Immature natural killer cell (primary cell): ENCODE data around the gene TMEM165. TPM values are rescaled to one million over a fixed set of nuclear protein-coding genes. Genes with fewer than 3 reads are reported as not detected.
"Not testable (repeated sequence)": the region's sequence is repeated elsewhere in the genome, so short reads cannot be mapped to it uniquely, and the experiment has no call there.

Experiments
- DNase-seq, 3 donors: peaks; one replicate each; pipeline ENCODE4 v3.0.0; 2022; ENCODE audit warnings: mixed read lengths in 1 of 3
- H3K27ac Mint-ChIP-seq, 6 donors: one replicate each; pipeline ENCODE4 v1.8.0; 2020; ENCODE audit warnings: mixed read lengths in 6 of 6, mild to moderate bottlenecking in 5 of 6, inconsistent platforms in 4 of 6, moderate library complexity in 3 of 6
- H3K27me3 Mint-ChIP-seq, 3 donors: one replicate each; pipeline ENCODE4 v1.8.0; 2020 to 2021; ENCODE audit warnings: low read depth in 3 of 3, mild to moderate bottlenecking in 3 of 3, mixed read lengths in 3 of 3, moderate library complexity in 3 of 3, inconsistent platforms in 1 of 3
- H3K36me3 Mint-ChIP-seq, 3 donors: one replicate each; pipeline ENCODE4 v1.8.0; 2020; ENCODE audit warnings: mixed read lengths in 3 of 3, inconsistent platforms in 2 of 3, mild to moderate bottlenecking in 2 of 3
- H3K4me1 Mint-ChIP-seq, 2 donors: one replicate each; pipeline ENCODE4 v1.8.0; 2020; ENCODE audit warnings: inconsistent platforms in 2 of 2, mild to moderate bottlenecking in 2 of 2, mixed read lengths in 2 of 2, moderate library complexity in 1 of 2
- H3K4me3 Mint-ChIP-seq, 5 donors: one replicate each; pipeline ENCODE4 v1.8.0; 2020; ENCODE audit warnings: mild to moderate bottlenecking in 5 of 5, mixed read lengths in 5 of 5, inconsistent platforms in 3 of 5, moderate library complexity in 3 of 5
- H3K9me3 Mint-ChIP-seq, 6 donors: one replicate each; pipeline ENCODE4 v1.8.0; 2020; ENCODE audit warnings: mild to moderate bottlenecking in 6 of 6, mixed read lengths in 6 of 6, inconsistent platforms in 4 of 6, moderate library complexity in 3 of 6
- polyA plus RNA-seq, 3 donors: library from polyadenylated mRNA; unstranded; fragments of 300-500 nt; fragmentation: Illumina TruSeq; gene quantifications; one replicate each; pipeline ENCODE4 v1.2.3, GENCODE V29; 2021

The TMEM165 gene
- polyA plus RNA-seq, 3 donors from 2014 or later: 44.2 to 50.4 (median 44.8) TPM

- Mint-ChIP-seq H3K4me3 (no peak overlapping the region), H3K4me1 (peaks cover 0 to 7% of the 10 kb centered on the region in 2 donors), H3K36me3 (peaks cover 4 to 13% (median 11%) of the 10 kb centered on the region in 3 donors), H3K9me3 (no peaks in the 10 kb centered on the region), H3K27me3 (peaks cover 0 to 2% (median 0%) of the 10 kb centered on the region in 3 donors), H3K27ac (no peak overlapping the region)
- no peak for DNase-seq
Measured at GRCh38 chr4:55358246-55358645, 37.5 kb upstream of the TMEM165 start.

- H3K27ac Mint-ChIP-seq: no peak overlapping the region
- H3K9me3 Mint-ChIP-seq: no peaks in the 10 kb centered on the region
Measured at GRCh38 chr4:55358668-55359067, 37.1 kb upstream of the TMEM165 start.

GRCh38 chr4:55359397-55359916, 36.3 kb upstream of the TMEM165 start:
- Mint-ChIP-seq H3K27ac (no peak overlapping the region), H3K4me3 (no peak overlapping the region), H3K36me3 (peaks cover 2 to 6% (median 4%) of the 10 kb centered on the region in 3 donors), H3K4me1 (peaks cover 0 to 7% of the 10 kb centered on the region in 2 donors), H3K27me3 (peaks cover 0 to 2% (median 0%) of the 10 kb centered on the region in 3 donors), H3K9me3 (no peaks in the 10 kb centered on the region)
- DNase-seq: no peak

More at GRCh38 chr4:55358668-55359067, 37.1 kb upstream of the TMEM165 start:
- H3K36me3 Mint-ChIP-seq: peaks cover 4 to 10% (median 8%) of the 10 kb centered on the region in 3 donors
- H3K27me3 Mint-ChIP-seq: peaks cover 0 to 2% (median 0%) of the 10 kb centered on the region in 3 donors
- H3K4me3 Mint-ChIP-seq: no peak overlapping the region
- DNase-seq: no peak
- H3K4me1 Mint-ChIP-seq: peaks cover 0 to 7% of the 10 kb centered on the region in 2 donors

- not testable (repeated sequence) for DNase-seq, H3K27ac Mint-ChIP-seq, H3K27me3 Mint-ChIP-seq, H3K4me3 Mint-ChIP-seq, H3K36me3 Mint-ChIP-seq, H3K4me1 Mint-ChIP-seq, H3K9me3 Mint-ChIP-seq
Measured at GRCh38 chr4:55362938-55363337, 32.8 kb upstream of the TMEM165 start.

DNA sequence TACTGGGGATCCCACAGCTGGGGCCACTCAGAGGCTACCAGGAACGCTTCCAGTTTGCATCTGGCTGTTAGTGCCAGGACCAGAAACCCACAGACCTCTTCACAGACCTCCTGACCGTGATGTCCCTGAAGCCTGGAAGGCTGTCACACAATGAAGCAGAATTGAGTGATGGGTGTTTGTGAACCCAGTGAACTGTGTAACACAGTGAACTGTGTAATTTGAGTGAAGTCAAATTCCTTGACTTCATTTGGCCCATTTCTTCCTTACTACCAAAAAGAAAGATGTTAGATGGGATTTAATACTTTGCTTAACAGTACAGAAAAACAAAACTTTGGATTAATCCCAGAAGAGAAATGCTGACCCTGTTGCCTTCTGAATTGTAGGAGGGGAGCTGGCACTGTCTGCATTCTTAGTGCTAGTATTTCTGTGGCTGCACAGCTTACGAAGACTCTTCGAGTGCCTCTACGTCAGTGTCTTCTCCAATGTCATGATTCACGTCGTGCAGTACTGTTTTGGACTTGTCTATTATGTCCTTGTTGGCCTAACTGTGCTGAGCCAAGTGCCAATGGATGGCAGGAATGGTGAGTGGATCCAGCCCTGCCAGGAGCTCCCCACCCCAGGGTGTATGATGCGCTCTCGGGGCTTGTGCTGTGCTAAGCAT, 31.9 kb upstream of the TMEM165 start:
- Mint-ChIP-seq H3K4me1 (peaks cover 0 to 1% of the 10 kb centered on the region in 2 donors), H3K27ac (no peak overlapping the region), H3K27me3 (peaks cover 0 to 2% (median 0%) of the 10 kb centered on the region in 3 donors), H3K36me3 (peaks cover 0 to 9% (median 4%) of the 10 kb centered on the region in 3 donors), H3K4me3 (no peak overlapping the region), H3K9me3 (no peaks in the 10 kb centered on the region)
- DNase-seq: no peak

DNA sequence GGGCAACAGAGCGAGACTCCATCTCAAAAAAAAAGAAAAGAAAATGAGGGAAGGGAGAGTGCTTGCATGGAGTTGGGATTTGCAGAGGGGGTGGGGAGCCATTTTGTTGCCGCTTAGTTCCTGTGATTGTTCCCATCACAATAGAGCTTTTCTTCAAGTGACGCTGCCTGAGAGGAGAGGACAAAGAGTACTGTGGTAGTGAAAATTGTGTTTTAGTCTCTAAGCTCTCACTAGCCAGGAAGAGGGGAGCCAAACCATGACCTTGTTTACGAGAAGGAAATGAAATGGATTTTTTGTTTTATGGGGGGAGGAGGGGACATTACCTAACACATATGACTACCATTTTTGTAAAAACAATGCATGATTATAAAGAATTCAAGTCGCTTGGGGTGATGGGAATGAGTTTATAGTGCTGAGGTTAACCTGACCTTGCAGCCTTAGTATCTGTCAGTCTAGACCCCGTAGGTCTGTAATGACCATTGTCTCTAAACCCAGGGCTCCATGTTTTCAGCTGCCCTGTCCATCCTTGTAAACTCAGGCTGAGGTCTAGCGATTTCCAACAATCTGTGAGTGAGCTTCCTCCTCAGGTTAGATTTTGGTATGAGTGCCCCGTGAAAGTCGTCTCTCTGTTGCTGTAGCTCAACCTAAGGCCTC, 30.9 kb upstream of the TMEM165 start:
- Mint-ChIP-seq H3K4me3 (no peak overlapping the region), H3K4me1 (no peaks in the 10 kb centered on the region), H3K27me3 (peaks cover 0 to 2% (median 0%) of the 10 kb centered on the region in 3 donors)

DNA sequence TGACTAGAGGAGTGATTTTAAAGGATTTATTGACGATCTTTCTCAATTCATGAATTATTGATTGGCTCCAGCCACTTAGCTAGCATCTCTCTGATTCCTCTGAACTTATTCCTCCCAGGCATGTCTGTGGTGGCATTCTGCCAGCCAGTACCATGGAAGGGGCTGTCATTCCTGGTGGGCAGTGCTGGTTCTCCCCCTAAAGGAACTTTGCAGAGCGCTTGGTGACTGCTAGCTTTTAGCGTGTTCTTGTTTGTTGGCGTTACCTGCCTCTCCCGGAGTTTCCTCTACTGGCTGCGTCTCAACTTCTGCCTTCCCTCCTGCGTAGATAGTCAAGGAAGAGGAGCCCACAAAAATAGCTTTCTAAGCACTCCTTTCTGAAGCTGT, 30.4 kb upstream of the TMEM165 start:
- Mint-ChIP-seq H3K36me3 (peaks cover 0 to 21% (median 4%) of the 10 kb centered on the region in 3 donors), H3K4me3 (no peak overlapping the region), H3K9me3 (no peaks in the 10 kb centered on the region), H3K27me3 (peaks cover 0 to 2% (median 0%) of the 10 kb centered on the region in 3 donors), H3K4me1 (no peaks in the 10 kb centered on the region), H3K27ac (no peak overlapping the region)
- DNase-seq: no peak

More for the DNA sequence above, 30.9 kb upstream of the TMEM165 start:
- no peak for DNase-seq
- peaks cover 0 to 16% (median 4%) of the 10 kb centered on the region in 3 donors for H3K36me3 Mint-ChIP-seq
- H3K9me3 Mint-ChIP-seq: no peaks in the 10 kb centered on the region
- no peak overlapping the region for H3K27ac Mint-ChIP-seq

GRCh38 chr4:55366621-55367020, 29.1 kb upstream of the TMEM165 start:
- H3K36me3 Mint-ChIP-seq: peaks cover 0 to 21% (median 4%) of the 10 kb centered on the region in 3 donors
- no peak overlapping the region for H3K4me3 Mint-ChIP-seq
- H3K27me3 Mint-ChIP-seq: peaks cover 0 to 2% (median 0%) of the 10 kb centered on the region in 3 donors
- H3K27ac Mint-ChIP-seq: no peak overlapping the region
- no peaks in the 10 kb centered on the region for H3K4me1 Mint-ChIP-seq
- H3K9me3 Mint-ChIP-seq: no peaks in the 10 kb centered on the region
- no peak for DNase-seq

DNA sequence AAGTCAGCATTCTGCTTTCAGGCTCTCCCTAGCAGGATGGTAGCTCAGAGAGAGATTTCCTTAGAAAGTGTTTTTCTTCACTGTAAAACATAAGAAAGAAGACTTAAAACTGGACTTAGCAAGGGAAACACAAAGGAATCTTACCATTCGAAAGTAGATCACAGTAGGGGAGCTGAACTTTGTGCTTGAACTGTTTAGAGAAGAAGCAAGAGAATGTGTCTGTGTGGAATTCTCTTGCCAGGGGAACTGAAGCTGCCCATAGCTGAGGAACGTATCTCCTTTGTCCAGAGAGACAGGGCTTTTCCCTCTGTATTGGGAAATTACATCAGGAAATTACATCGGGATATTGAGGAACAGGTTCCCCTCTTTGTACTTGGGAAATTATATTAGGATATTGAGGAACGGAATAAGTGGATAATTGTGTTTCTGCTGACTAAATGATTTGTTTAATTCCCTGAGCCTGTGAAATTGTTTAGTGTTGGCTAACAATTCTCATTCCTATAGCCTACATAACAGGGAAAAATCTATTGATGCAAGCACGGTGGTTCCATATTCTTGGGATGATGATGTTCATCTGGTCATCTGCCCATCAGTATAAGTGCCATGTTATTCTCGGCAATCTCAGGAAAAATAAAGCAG, 28.6 kb upstream of the TMEM165 start:
- H3K36me3 Mint-ChIP-seq: peaks cover 0 to 18% (median 4%) of the 10 kb centered on the region in 3 donors
- no peak overlapping the region for H3K27ac Mint-ChIP-seq
- no peak overlapping the region for H3K4me3 Mint-ChIP-seq
- no peaks in the 10 kb centered on the region for H3K4me1 Mint-ChIP-seq
- H3K9me3 Mint-ChIP-seq: no peaks in the 10 kb centered on the region
- H3K27me3 Mint-ChIP-seq: peaks cover 0 to 2% (median 0%) of the 10 kb centered on the region in 3 donors
- no peak for DNase-seq

DNA sequence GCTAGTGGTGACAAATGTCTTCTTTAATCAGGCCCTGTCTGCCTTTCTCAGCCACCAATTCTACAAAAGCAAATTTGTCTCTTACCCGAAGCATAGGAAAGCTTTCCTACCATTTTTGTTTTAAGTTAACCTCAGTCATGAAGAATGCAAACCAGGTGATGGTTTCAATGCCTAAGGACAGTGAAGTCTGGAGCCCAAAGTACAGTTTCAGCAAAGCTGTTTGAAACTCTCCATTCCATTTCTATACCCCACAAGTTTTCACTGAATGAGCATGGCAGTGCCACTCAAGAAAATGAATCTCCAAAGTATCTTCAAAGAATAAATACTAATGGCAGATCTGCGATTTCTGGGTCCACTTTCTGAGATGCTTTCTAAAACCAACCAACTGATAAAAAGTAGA, 25.8 kb upstream of the TMEM165 start:
- no peak for DNase-seq
- H3K36me3 Mint-ChIP-seq: peaks cover 0 to 13% (median 0%) of the 10 kb centered on the region in 3 donors
- no peak overlapping the region for H3K27ac Mint-ChIP-seq
- H3K9me3 Mint-ChIP-seq: no peaks in the 10 kb centered on the region
- H3K4me3 Mint-ChIP-seq: no peak overlapping the region
- no peaks in the 10 kb centered on the region for H3K27me3 Mint-ChIP-seq
- H3K4me1 Mint-ChIP-seq: no peaks in the 10 kb centered on the region

DNA sequence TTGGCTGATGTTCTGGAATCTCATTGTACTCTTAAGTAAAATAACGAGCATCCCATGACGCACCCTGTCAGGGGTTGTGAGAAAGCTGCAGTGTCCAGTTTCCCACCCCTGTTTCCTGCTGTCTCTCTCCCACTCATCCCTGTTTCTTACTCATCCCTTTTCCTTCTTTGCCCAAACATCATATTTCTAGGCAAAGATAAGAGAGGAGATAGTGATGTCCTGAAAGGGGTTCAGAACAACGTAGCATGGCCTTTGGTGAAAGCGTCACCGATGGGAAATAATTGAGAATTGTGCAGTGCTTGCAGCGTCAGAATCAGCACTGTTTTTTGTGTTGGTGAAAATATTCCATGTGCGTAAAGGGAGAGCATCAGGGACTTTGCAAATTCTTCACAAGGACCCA, 23.5 kb upstream of the TMEM165 start:
- H3K9me3 Mint-ChIP-seq: no peaks in the 10 kb centered on the region
- no peak overlapping the region for H3K4me3 Mint-ChIP-seq
- DNase-seq: no peak
- H3K27ac Mint-ChIP-seq: no peak overlapping the region
- H3K36me3 Mint-ChIP-seq: peaks cover 0 to 12% (median 0%) of the 10 kb centered on the region in 3 donors
- H3K4me1 Mint-ChIP-seq: no peaks in the 10 kb centered on the region
- no peaks in the 10 kb centered on the region for H3K27me3 Mint-ChIP-seq

- H3K27me3 Mint-ChIP-seq: no peaks in the 10 kb centered on the region
- H3K36me3 Mint-ChIP-seq: peaks cover 0 to 12% (median 0%) of the 10 kb centered on the region in 3 donors
- no peak for DNase-seq
- H3K9me3 Mint-ChIP-seq: no peaks in the 10 kb centered on the region
- H3K4me1 Mint-ChIP-seq: no peaks in the 10 kb centered on the region
- no peak overlapping the region for H3K4me3 Mint-ChIP-seq
- no peak overlapping the region for H3K27ac Mint-ChIP-seq
Measured at GRCh38 chr4:55373461-55373860, 22.3 kb upstream of the TMEM165 start.

GRCh38 chr4:55376698-55377097, 19.1 kb upstream of the TMEM165 start:
- no peak overlapping the region for H3K27ac Mint-ChIP-seq
- H3K27me3 Mint-ChIP-seq: no peaks in the 10 kb centered on the region

More at GRCh38 chr4:55376698-55377097, 19.1 kb upstream of the TMEM165 start:
- Mint-ChIP-seq H3K9me3 (no peaks in the 10 kb centered on the region), H3K36me3 (no peaks in the 10 kb centered on the region), H3K4me3 (no peak overlapping the region), H3K4me1 (no peaks in the 10 kb centered on the region)
- DNase-seq: no peak
